Left ventricle myocardium inferior (tissue), 1 donor: ENCODE data around the gene SCAMP1. TPM values are rescaled to one million over a fixed set of nuclear protein-coding genes. Genes with fewer than 3 reads are reported as not detected.

Source experiments
- DNase-seq: peaks from one replicate; pipeline ENCODE4 v3.0.0-alpha.2; 2020
- H3K27ac ChIP-seq: fragments of 200-600 bp; replicated peaks from 2 replicates; pipeline ENCODE4 v1.8.0; 2021
- H3K27me3 ChIP-seq: fragments of 200-600 bp; 2 replicates; pipeline ENCODE4 v1.8.0; 2021; ENCODE audit warnings: low read depth
- H3K36me3 ChIP-seq: fragments of 200-600 bp; 2 replicates; pipeline ENCODE4 v1.8.0; 2021
- H3K4me1 ChIP-seq: fragments of 200-600 bp; 2 replicates; pipeline ENCODE4 v1.8.0; 2021
- H3K4me3 ChIP-seq: fragments of 200-600 bp; 2 replicates; pipeline ENCODE4 v1.8.0; 2021; ENCODE audit warnings: mild to moderate bottlenecking, moderate library complexity
- H3K9me3 ChIP-seq: fragments of 200-600 bp; replicated peaks from 2 replicates; pipeline ENCODE4 v1.8.0; 2021
- CTCF ChIP-seq: fragments of 200-600 bp; IDR thresholded peaks from 2 replicates; pipeline ENCODE4 v1.8.0; 2021; ENCODE audit warnings: antibody characterized with exemption, mild to moderate bottlenecking, borderline replicate concordance
- intact Hi-C: fragments of 100-400 bp; cut with micrococcal nuclease; formaldehyde crosslinking; loops from one replicate; pipeline ENCODE4 v1.11.0; 2022
- total RNA-seq: library from RNA; stranded (reverse); fragmentation: NEBNext Ultra II Directional; extraction: Animal tissue kit (Norgen Biotek cat#: 25700); gene quantifications from one replicate; pipeline ENCODE4 v1.2.1, GENCODE V29; 2021
- donor health status: DM: no; HTN: yes; CAD: no; lungs with severe emphysema.

The SCAMP1 gene
- total RNA-seq, 1 donor from 2014 or later: 29.2 TPM

GRCh38 chr5:78506261-78507024 lies 146.0 kb downstream of the SCAMP1 start:
- Histone ChIP-seq H3K27ac (no peak overlapping the region), H3K4me3 (no peak overlapping the region), H3K36me3 (no peaks in the 10 kb centered on the region)

DNA sequence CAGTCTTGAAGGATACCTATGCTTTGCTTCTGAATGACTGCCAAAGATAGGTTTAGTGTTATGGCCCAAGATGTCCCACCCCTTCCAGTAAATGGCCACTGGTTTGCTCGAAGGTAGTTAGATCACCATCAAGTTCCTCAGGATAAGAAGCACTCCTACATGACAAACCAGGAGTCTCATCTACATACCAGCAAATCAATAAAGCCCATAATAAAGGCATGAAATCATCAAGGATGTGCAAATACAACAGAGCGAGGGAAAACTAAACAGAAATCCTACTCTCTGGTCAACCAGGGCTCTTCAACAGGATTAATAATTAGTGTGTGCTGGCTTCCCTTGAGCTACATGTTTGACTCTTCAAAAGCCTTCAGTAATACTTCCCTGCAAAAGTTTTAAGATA lies 147.1 kb downstream of the SCAMP1 start:
- no peak for TF ChIP-seq CTCF
- no peak for DNase-seq
- no peaks in the 10 kb centered on the region for H3K36me3 ChIP-seq
- intact Hi-C loops: no loop called here
- peaks cover 83% of the 10 kb centered on the region for H3K4me1 ChIP-seq
- no peak overlapping the region for H3K27ac ChIP-seq
- no peak overlapping the region for H3K4me3 ChIP-seq
- no peaks in the 10 kb centered on the region for H3K27me3 ChIP-seq
- no peaks in the 10 kb centered on the region for H3K9me3 ChIP-seq

More at GRCh38 chr5:78506261-78507024, 146.0 kb downstream of the SCAMP1 start:
- DNase-seq: no peak
- intact Hi-C loops: no loop called here
- H3K4me1 ChIP-seq: peaks cover 83% of the 10 kb centered on the region
- H3K27me3 ChIP-seq: no peaks in the 10 kb centered on the region
- no peak for TF ChIP-seq CTCF
- no peaks in the 10 kb centered on the region for H3K9me3 ChIP-seq

DNA sequence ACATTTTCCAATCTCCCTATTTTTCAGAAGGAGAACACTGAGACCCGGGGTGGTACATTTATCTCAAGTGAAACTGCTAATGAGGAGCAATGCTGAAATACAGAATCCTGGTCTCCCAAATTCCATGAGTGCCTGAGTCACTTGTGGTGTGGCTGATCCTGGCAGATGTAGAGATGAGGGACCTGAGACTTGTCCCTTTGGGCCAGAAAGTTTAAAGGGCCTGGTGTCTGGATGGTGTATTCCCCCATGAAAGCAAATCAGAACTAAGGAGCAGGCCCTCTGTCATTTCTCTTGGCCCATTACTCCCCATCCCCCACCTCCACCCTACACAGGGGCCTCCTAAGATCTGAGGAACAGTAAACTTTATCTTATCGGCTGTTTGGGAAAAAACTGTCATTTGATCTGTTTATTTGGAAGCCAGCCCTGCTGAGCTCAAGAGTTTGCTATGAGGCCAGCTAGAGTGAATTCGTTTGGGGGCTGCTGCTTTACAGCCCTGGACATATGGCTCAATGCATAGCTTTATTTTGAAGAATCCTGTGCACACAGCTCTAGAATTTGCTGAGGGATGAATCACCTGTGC lies 147.9 kb downstream of the SCAMP1 start:
- no peak for DNase-seq
- Histone ChIP-seq H3K9me3 (no peaks in the 10 kb centered on the region), H3K27me3 (no peaks in the 10 kb centered on the region), H3K27ac (no peak overlapping the region), H3K4me1 (peaks cover 78% of the 10 kb centered on the region), H3K36me3 (no peaks in the 10 kb centered on the region), H3K4me3 (peak overlapping the region; percentile 65)
- no peak for TF ChIP-seq CTCF
- intact Hi-C loops: no loop called here

DNA sequence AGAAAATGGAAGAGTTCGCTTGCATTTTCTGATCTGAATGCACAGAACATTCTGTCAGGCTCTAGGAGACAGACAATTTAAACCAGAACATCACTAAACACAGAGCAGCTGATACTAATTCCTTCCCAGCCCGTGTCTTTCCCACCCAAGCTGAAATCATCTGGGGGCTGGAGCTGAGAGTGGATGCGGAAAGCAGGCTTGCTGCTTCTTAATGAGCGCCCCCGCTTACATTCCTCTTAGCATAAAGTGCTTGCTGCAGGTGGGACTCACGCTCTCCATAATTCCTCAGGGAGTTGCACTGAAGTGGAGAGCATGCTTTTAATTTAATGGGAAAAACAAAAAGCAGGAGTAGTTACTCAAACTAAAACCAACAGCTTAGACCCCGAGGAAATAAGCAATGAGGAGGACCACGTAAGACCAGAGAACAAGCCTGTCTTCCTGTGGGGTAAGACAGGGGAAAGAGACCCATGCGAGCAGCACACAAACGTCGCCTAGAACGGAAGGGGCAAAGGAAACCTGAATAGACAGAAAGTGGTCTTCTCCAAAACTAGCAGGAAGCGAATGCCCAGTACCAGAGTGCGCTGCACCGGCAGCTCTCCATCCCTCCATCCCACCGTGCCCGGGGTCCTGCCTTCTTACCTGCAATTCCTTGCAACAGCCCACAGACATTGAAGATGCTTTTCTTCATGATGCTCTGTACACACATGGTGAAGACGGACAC lies 148.9 kb downstream of the SCAMP1 start:
- H3K4me3 ChIP-seq: peak overlapping the region; percentile 65
- no peaks in the 10 kb centered on the region for H3K27me3 ChIP-seq
- intact Hi-C loops: no loop called here
- peak overlapping the region; percentile 81 for H3K27ac ChIP-seq
- no peaks in the 10 kb centered on the region for H3K9me3 ChIP-seq
- DNase-seq: no peak
- no peaks in the 10 kb centered on the region for H3K36me3 ChIP-seq
- H3K4me1 ChIP-seq: peaks cover 69% of the 10 kb centered on the region
- TF ChIP-seq CTCF: no peak

DNA sequence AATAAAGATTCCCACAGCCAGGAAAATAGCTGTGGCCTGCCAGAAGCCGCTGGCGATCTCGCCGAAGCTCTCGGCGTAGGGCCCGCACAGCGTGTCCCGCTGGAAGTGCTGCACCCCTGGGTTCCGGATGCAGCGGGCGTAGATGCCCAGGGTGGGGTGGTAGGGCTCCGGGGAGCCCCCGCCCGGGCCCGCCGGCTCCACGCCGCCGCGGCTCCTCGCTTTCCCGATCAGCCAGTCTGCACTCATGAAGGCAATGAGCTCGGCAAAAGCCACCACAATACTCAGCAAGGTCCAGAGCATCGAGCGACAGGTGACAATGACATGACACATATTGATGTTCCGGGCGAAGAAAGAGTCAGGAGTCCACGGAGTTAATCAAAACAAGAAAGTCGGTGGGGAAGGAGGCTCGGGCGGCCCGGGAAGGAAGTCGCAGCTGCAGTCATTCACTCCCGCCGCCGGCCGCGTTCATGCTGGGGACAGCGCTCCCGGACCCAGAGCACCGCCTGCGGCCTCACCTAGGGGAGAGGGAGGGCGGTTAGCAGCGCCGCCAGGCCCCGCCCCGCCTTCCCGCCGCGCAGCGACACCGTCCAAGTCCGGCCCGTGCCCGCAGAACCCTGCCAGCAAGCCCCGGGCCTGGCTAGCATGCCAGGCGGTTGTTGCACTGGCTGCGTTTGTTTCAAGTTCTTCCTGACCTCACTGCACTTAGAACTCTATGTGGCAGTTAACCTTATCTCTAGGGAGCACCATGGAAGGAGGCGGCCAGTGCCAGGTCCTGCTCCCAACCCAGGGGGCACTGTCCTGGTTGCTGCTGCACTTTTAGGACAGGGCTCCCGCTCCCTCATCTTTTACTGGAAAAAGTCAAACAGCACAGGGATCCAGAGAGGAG lies 149.7 kb downstream of the SCAMP1 start:
- Histone ChIP-seq H3K4me3 (peak overlapping the region; percentile 65), H3K4me1 (peaks cover 61% of the 10 kb centered on the region), H3K27me3 (no peaks in the 10 kb centered on the region), H3K27ac (peak overlapping the region; percentile 81), H3K9me3 (no peaks in the 10 kb centered on the region), H3K36me3 (no peaks in the 10 kb centered on the region)
- DNase-seq: peak; percentile 81
- intact Hi-C loops: no loop called here
- TF ChIP-seq CTCF: peak; percentile 46
